SK-N-SH (cell line): ENCODE data around the gene TRIM54. TPM values are rescaled to one million over a fixed set of nuclear protein-coding genes. Genes with fewer than 3 reads are reported as not detected.
"Not testable (repeated sequence)": the region's sequence is repeated elsewhere in the genome, so short reads cannot be mapped to it uniquely, and the experiment has no call there.

Source experiments
- CTCF ChIA-PET: fragments of 300-600, 350-600 bp; formaldehyde crosslinking; extraction: SDS; loops from one replicate; lab custom pipeline; 2021; lab: Yijun Ruan, JAX
- POLR2A ChIA-PET: fragments of 350-600 bp; sonication (Branson Sonifier 250); formaldehyde crosslinking; extraction: SDS; loops from one replicate; lab custom pipeline; 2020; ENCODE audit warnings: antibody characterized with exemption, inconsistent platforms; lab: Yijun Ruan, JAX
- DNase-seq: peaks from one replicate; pipeline ENCODE4 v3.0.0; 2012
- H2AFZ ChIP-seq: fragments of 200-600 bp; sonication (generic); 2 replicates; pipeline ENCODE4 v1.8.1; 2016; ENCODE audit warnings: antibody characterized with exemption, mild to moderate bottlenecking, low read depth
- H3F3A ChIP-seq: fragments of 200-600 bp; sonication (generic); replicated peaks from 2 replicates; pipeline ENCODE3; 2016; ENCODE audit warnings: antibody characterized with exemption, mild to moderate bottlenecking; ENCODE audit not compliant: insufficient read depth
- H3K27ac ChIP-seq, 2 experiments: fragments of 200-500 bp in 1 of 2; fragments of 200-600 bp in 1 of 2; sonication (Bioruptor generic) in 1 of 2; sonication (generic), shearing (Covaris generic) in 1 of 2; 2 replicates each; pipeline versions ENCODE4 v1.5.1 to v1.6.1; 2014 to 2016; ENCODE audit warnings: low read depth in 2 of 2, inconsistent platforms in 1 of 2, low read length in 1 of 2, mild to moderate bottlenecking in 1 of 2, mixed read lengths in 1 of 2
- H3K27me3 ChIP-seq: fragments of 200-600 bp; sonication (generic), shearing (Covaris generic); 2 replicates; pipeline ENCODE4 v1.6.1; 2016; ENCODE audit warnings: mixed run types; ENCODE audit not compliant: insufficient read depth
- H3K36me3 ChIP-seq, 2 experiments: fragments of 200-500 bp in 1 of 2; fragments of 200-600 bp in 1 of 2; sonication (Bioruptor generic) in 1 of 2; sonication (generic) in 1 of 2; replicated peaks in 1 of 2; 2 replicates each; pipeline versions ENCODE3 to v1.5.1; 2014 to 2016; ENCODE audit warnings: low read length in 1 of 2, mild to moderate bottlenecking in 1 of 2; ENCODE audit not compliant: insufficient read depth in 2 of 2, control insufficient read depth in 1 of 2
- H3K4me1 ChIP-seq, 2 experiments: fragments of 200-500 bp in 1 of 2; fragments of 200-600 bp in 1 of 2; sonication (Bioruptor generic) in 1 of 2; sonication (generic), shearing (Covaris generic) in 1 of 2; 2 replicates each; pipeline versions ENCODE4 v1.5.1 to v1.6.1; 2014 to 2016; ENCODE audit warnings: low read depth in 1 of 2, low read length in 1 of 2, mixed run types in 1 of 2; ENCODE audit not compliant: insufficient read depth in 2 of 2, control insufficient read depth in 1 of 2
- H3K4me2 ChIP-seq: fragments of 200-600 bp; sonication (generic), shearing (Covaris generic); 2 replicates; pipeline ENCODE4 v1.6.1; 2017; ENCODE audit warnings: mixed run types
- H3K4me3 ChIP-seq, 2 experiments: fragments of 200-500 bp in 1 of 2; fragments of 200-600 bp in 1 of 2; sonication (Bioruptor generic) in 1 of 2; sonication (generic), shearing (Covaris generic) in 1 of 2; 2 replicates each; pipeline versions ENCODE4 v1.5.1 to v1.8.1; 2014 to 2016; ENCODE audit warnings: low read depth in 2 of 2, inconsistent platforms in 1 of 2, low read length in 1 of 2, mild to moderate bottlenecking in 1 of 2, mixed read lengths in 1 of 2, moderate library complexity in 1 of 2
- H3K79me2 ChIP-seq: fragments of 200-600 bp; sonication (generic); 2 replicates; pipeline ENCODE4 v1.8.1; 2017; ENCODE audit warnings: mild to moderate bottlenecking; ENCODE audit not compliant: insufficient read depth
- H3K9ac ChIP-seq: fragments of 200-600 bp; sonication (generic); 2 replicates; pipeline ENCODE4 v1.6.1; 2017; ENCODE audit warnings: mixed run types
- H3K9me2 ChIP-seq: fragments of 200-600 bp; sonication (generic); 2 replicates; pipeline ENCODE4 v1.6.1; 2017; ENCODE audit warnings: mixed run types
- H3K9me3 ChIP-seq: fragments of 200-600 bp; sonication (generic); 2 replicates; pipeline ENCODE4 v1.6.1; 2017; ENCODE audit warnings: mixed run types, mild to moderate bottlenecking, moderate library complexity
- H4K20me1 ChIP-seq: fragments of 200-600 bp; sonication (generic); 2 replicates; pipeline ENCODE4 v1.6.1; 2017; ENCODE audit warnings: mild to moderate bottlenecking, mixed run types; ENCODE audit not compliant: insufficient read depth
- CHD2 ChIP-seq: fragments of 150-350 bp; IDR thresholded peaks from 2 replicates; pipeline ENCODE4 v1.6.1; 2018; ENCODE audit warnings: low read length; ENCODE audit not compliant: partially characterized antibody
- ELF1 ChIP-seq: IDR thresholded peaks from 2 replicates; pipeline ENCODE4 v1.4.0; 2012
- EP300 ChIP-seq, 2 experiments: IDR thresholded peaks; 2 replicates each; pipeline versions ENCODE4 v1.4.0 to v1.6.1; 2012; ENCODE audit warnings: borderline replicate concordance in 1 of 2, low read depth in 1 of 2, low read length in 1 of 2
- EZH2phosphoT487 ChIP-seq: fragments of 200-600 bp; sonication (generic); IDR thresholded peaks from 2 replicates; pipeline ENCODE4 v1.6.1; 2017; ENCODE audit warnings: low read depth, mixed run types, mild to moderate bottlenecking, antibody characterized with exemption, moderate library complexity, borderline replicate concordance
- FOSL2 ChIP-seq: IDR thresholded peaks from 2 replicates; pipeline ENCODE4 v1.4.0; 2012; ENCODE audit warnings: low read depth, mild to moderate bottlenecking, moderate library complexity, borderline replicate concordance
- FOXJ3 ChIP-seq: sonication (generic); formaldehyde crosslinking; IDR thresholded peaks from 2 replicates; pipeline ENCODE4 v1.5.1; 2020; ENCODE audit warnings: mild to moderate bottlenecking, missing genetic modification reagents
- NFIC ChIP-seq: IDR thresholded peaks from 2 replicates; pipeline ENCODE4 v1.4.0; 2012; ENCODE audit warnings: borderline replicate concordance
- RCOR1 ChIP-seq: fragments of 150-350 bp; IDR thresholded peaks from 2 replicates; pipeline ENCODE4 v1.6.1; 2017; ENCODE audit warnings: antibody characterized with exemption, low read length
- RFX5 ChIP-seq: IDR thresholded peaks from 2 replicates; pipeline ENCODE4 v1.6.1; 2012; ENCODE audit warnings: mild to moderate bottlenecking, improper control_type of control experiment, low read length
- SIN3A ChIP-seq: IDR thresholded peaks from 2 replicates; pipeline ENCODE4 v1.6.1; 2012; ENCODE audit warnings: low read depth, mild to moderate bottlenecking, low read length, moderate library complexity, borderline replicate concordance
- SMC3 ChIP-seq: IDR thresholded peaks from 2 replicates; pipeline ENCODE4 v1.6.1; 2012; ENCODE audit warnings: low read depth, low read length, improper control_type of control experiment
- TAF1 ChIP-seq: IDR thresholded peaks from 2 replicates; pipeline ENCODE4 v1.6.1; 2012; ENCODE audit warnings: low read depth, mild to moderate bottlenecking, low read length, moderate library complexity, borderline replicate concordance
- TEAD4 ChIP-seq: IDR thresholded peaks from 2 replicates; pipeline ENCODE4 v1.4.0; 2012; ENCODE audit warnings: mild to moderate bottlenecking, borderline replicate concordance; ENCODE audit not compliant: insufficient read depth
- WGBS: methylation state at CpG from one replicate; pipeline ENCODE4 v1.1.6; 2017; ENCODE audit warnings: low lambda C conversion rate; 5-methylcytosine and 5-hydroxymethylcytosine counted together
- polyA plus RNA-seq, 3 experiments: library from polyadenylated mRNA; depleted of rRNA; stranded (reverse); fragments of >200 nt; gene quantifications; 2 replicates each; pipeline ENCODE4 v1.2.3, GENCODE V29; 2012
- TF ChIP-seq, protein P1 (sequence below): IDR thresholded peaks from 2 replicates; pipeline ENCODE4 v1.4.0; 2012; ENCODE audit warnings: low read depth
- TF ChIP-seq, protein P2 (sequence below): fragments of 200-600 bp; sonication (generic); IDR thresholded peaks from 2 replicates; pipeline ENCODE4 v1.6.1; 2017; ENCODE audit warnings: antibody characterized with exemption, mild to moderate bottlenecking, moderate library complexity
- TF ChIP-seq, protein P3 (sequence below): IDR thresholded peaks from 2 replicates; pipeline ENCODE4; 2012

Gene TRIM54
- polyA plus RNA-seq, 1 of the 3 experiments (the other 2 are of a cell fraction): 0.28 TPM

DNA sequence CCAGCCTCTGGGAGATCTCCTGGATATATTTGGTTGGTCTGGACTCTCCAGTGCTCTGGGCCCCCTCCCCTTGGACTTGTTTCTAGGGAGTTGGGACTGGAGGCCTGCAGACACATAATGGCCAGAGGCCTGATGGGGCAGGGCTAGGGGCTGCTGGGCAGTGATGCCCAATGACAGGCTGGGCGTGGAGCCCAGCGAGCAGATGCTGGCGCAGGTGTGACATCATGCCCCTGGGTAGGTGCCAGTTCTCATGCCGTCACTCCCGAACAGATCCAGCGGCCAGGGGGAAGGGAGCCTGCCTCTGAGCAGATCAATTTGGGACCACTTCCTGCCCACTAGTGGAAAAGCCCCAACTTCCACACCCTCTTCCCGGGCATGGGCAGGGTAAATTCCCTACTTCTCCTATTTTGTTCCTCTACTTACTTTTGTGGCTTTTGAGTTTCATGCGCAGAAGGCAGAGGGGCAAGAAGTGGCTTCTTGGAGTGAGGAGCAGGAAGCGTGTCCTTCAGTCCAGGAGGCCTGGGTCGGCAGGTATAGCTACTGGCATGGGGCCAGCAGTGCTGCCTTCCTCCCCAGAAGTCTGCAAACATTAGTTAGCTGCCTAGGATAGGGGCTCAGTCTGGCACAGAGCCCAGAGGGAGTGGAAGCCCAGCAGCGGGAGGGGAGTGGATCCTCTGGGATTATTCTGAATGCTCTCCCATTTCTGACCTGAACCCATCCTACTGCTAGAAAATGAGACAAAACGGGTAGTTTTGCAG, 34.6 kb downstream of the TRIM54 start:
- Histone ChIP-seq H3F3A (peaks cover 13% of the 10 kb centered on the region), H3K27ac (no peak overlapping the region), H2AFZ (no peak overlapping the region), H3K36me3 (peaks cover 0 to 16% of the 10 kb centered on the region in 2 experiments), H3K79me2 (peaks cover 17% of the 10 kb centered on the region; the same call in 1 of the 2 replicates), H3K4me2 (no peak overlapping the region), H3K4me1 (peaks cover 9 to 21% of the 10 kb centered on the region in 2 experiments; a peak in 3 of 4 replicates), H3K9ac (no peak overlapping the region), H3K27me3 (no peaks in the 10 kb centered on the region), H3K4me3 (no peak overlapping the region), H3K9me3 (no peaks in the 10 kb centered on the region), H3K9me2 (no peaks in the 10 kb centered on the region), H4K20me1 (no peaks in the 10 kb centered on the region)
- ChIA-PET CTCF (interaction anchor here (1.2 to 3.2 kb wide), 3 partner anchors 13 to 37 kb away, joined by 3 to 21 read pairs (median 9); no protein-coding TSS in a partner anchor), POLR2A (no interaction called here)
- no peak for DNase-seq
- WGBS: 70% methylated on average over 11 of the region's 12 CpGs
- TF ChIP-seq ELF1: no peak
- TF ChIP-seq, protein P1, sequence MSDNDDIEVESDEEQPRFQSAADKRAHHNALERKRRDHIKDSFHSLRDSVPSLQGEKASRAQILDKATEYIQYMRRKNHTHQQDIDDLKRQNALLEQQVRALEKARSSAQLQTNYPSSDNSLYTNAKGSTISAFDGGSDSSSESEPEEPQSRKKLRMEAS: no peak
- TF ChIP-seq TEAD4: no peak
- no peak for TF ChIP-seq CHD2
- no peak for TF ChIP-seq RFX5
- TF ChIP-seq FOXJ3 (CRISPR knock-in tag): no peak

DNA sequence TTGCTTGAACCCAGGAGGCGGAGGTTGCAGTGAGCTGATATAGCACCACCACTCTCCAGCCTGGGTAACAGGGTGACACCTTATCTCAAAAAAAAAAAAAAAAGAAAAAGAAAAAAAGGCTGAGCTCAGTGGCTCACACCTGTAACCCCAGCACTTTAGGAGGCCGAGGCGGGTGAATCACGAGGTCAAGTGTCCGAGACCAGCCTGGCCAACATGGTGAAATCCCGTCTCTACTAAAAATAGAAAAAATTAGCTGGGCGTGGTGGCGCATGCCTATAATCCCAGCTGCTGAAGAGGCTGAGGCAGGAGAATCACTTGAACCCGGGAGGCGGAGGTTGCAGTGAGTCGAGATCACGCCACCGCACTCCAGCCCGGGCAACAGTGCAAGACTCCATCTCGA, 37.6 kb downstream of the TRIM54 start:
- CTCF ChIA-PET: interaction anchor here (1.1 to 3.5 kb wide), 5 partner anchors 12 to 55 kb away, joined by 3 to 21 read pairs (median 6); partner anchors contain the start of gene UCN
- Histone ChIP-seq H3K79me2 (peaks cover 28% of the 10 kb centered on the region; the same call in 1 of the 2 replicates), H3F3A (peaks cover 13% of the 10 kb centered on the region), H3K36me3 (peaks cover 0 to 12% of the 10 kb centered on the region in 2 experiments), H3K4me1 (peaks cover 9 to 33% of the 10 kb centered on the region in 2 experiments; a peak in 3 of 4 replicates)
- H3K9me3 ChIP-seq, H3K9ac ChIP-seq, H3K27me3 ChIP-seq, H3K4me3 ChIP-seq, H3K27ac ChIP-seq, H3K4me2 ChIP-seq, POLR2A ChIA-PET, DNase-seq, H4K20me1 ChIP-seq, H3K9me2 ChIP-seq, H2AFZ ChIP-seq: not testable (repeated sequence)
- 94% methylated on average over 15 of the region's 15 CpGs for WGBS

DNA sequence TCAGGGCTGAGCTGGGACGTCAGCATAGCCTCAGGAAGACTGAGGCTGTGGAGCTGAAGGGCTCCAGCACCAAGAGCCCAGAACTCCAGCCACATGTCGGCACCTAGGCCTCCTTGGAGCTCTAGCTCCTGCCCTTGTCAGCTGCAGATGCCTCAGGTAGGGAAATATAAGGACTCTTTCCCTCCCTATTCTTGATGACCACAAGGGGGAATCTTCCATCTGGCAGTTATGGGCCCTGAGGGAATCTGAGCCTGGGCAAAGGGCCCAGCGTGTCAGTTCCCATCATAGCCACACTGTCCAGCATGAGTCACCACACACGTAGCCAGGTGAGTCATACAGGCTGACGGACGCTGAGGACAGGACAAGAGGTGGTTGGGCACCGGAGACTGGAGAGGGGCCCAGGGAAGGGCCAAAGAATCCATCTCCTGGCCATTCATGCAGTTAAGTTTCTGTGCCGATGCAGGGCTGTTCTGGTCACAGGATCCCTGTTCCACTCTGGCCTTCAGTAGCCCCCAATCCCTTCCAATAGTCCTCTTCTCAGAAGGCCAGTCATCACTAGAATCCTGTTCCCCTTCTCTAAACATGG, 38.8 kb downstream of the TRIM54 start:
- H4K20me1 ChIP-seq: no peaks in the 10 kb centered on the region
- peaks cover 9 to 33% of the 10 kb centered on the region in 2 experiments; a peak in 3 of 4 replicates for H3K4me1 ChIP-seq
- peaks cover 0 to 16% of the 10 kb centered on the region in 2 experiments for H3K36me3 ChIP-seq
- peak overlapping the region; percentile 90; the same call in 1 of the 2 replicates for H3K9ac ChIP-seq
- H3F3A ChIP-seq: peaks cover 13% of the 10 kb centered on the region
- H3K79me2 ChIP-seq: peaks cover 28% of the 10 kb centered on the region; the same call in 1 of the 2 replicates
- H3K4me3 ChIP-seq: peak overlapping the region in 1 of 2 experiments; percentile 76; a peak in 2 of 4 replicates
- POLR2A ChIA-PET: no interaction called here
- peak overlapping the region; percentile 90 to 98 for H3K27ac ChIP-seq
- H2AFZ ChIP-seq: no peak overlapping the region
- DNase-seq: peak; percentile 66
- no peaks in the 10 kb centered on the region for H3K9me3 ChIP-seq
- H3K9me2 ChIP-seq: no peaks in the 10 kb centered on the region
- H3K27me3 ChIP-seq: no peaks in the 10 kb centered on the region
- peak overlapping the region; percentile 93 for H3K4me2 ChIP-seq
- CTCF ChIA-PET: interaction anchor here (0.6 to 3.5 kb wide), 7 partner anchors 9 to 236 kb away, joined by 3 to 27 read pairs (median 3); partner anchors contain the start of gene UCN
- WGBS: 13% methylated on average over 8 of the region's 8 CpGs
- TF ChIP-seq FOSL2 (peak; percentile 100), EP300 (IDR thresholded peaks at IDR 0.05; ENCODE audit: borderline replicate concordance in 1 of 2, low read depth in 1 of 2, low read length in 1 of 2) (peak; percentile 19 to 80; a peak in 1 of 4 replicates), RCOR1 (peak; percentile 22; the same call in 1 of the 2 replicates), SIN3A (peak; percentile 94), SMC3 (no peak; the same call in 1 of the 2 replicates), TAF1 (peak; percentile 58; the same call in 1 of the 2 replicates), EZH2phosphoT487 (no peak), RFX5 (no peak), NFIC (peak; percentile 97)
- TF ChIP-seq, protein P2, sequence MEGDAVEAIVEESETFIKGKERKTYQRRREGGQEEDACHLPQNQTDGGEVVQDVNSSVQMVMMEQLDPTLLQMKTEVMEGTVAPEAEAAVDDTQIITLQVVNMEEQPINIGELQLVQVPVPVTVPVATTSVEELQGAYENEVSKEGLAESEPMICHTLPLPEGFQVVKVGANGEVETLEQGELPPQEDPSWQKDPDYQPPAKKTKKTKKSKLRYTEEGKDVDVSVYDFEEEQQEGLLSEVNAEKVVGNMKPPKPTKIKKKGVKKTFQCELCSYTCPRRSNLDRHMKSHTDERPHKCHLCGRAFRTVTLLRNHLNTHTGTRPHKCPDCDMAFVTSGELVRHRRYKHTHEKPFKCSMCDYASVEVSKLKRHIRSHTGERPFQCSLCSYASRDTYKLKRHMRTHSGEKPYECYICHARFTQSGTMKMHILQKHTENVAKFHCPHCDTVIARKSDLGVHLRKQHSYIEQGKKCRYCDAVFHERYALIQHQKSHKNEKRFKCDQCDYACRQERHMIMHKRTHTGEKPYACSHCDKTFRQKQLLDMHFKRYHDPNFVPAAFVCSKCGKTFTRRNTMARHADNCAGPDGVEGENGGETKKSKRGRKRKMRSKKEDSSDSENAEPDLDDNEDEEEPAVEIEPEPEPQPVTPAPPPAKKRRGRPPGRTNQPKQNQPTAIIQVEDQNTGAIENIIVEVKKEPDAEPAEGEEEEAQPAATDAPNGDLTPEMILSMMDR: peak; percentile 70
- TF ChIP-seq, protein P3, sequence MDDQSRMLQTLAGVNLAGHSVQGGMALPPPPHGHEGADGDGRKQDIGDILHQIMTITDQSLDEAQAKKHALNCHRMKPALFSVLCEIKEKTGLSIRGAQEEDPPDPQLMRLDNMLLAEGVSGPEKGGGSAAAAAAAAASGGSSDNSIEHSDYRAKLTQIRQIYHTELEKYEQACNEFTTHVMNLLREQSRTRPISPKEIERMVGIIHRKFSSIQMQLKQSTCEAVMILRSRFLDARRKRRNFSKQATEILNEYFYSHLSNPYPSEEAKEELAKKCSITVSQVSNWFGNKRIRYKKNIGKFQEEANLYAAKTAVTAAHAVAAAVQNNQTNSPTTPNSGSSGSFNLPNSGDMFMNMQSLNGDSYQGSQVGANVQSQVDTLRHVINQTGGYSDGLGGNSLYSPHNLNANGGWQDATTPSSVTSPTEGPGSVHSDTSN: peak; percentile 97
